GM12873 (cell line): Measurements from ENCODE around the gene SCN11A.

Experiments
- CTCF ChIP-seq: IDR thresholded peaks from 2 replicates; pipeline ENCODE4 v1.5.1; 2012; ENCODE audit warnings: low read depth, mild to moderate bottlenecking, moderate library complexity, low read length, control low read depth; ENCODE audit not compliant: insufficient read depth; ENCODE audit errors: missing control alignments

Gene SCN11A

GRCh38 chr3:39021029-39021428 lies 30.7 kb downstream of the SCN11A start:
- TF ChIP-seq CTCF, result no peak

- TF ChIP-seq CTCF, result no peak
Measured at GRCh38 chr3:39019299-39019698, 32.4 kb downstream of the SCN11A start.

- no peak for TF ChIP-seq CTCF
Measured at GRCh38 chr3:39015418-39015817, 36.3 kb downstream of the SCN11A start.

- no peak for TF ChIP-seq CTCF
Measured at GRCh38 chr3:39013921-39014509, 37.7 kb downstream of the SCN11A start.

GRCh38 chr3:39013289-39013688 lies 38.5 kb downstream of the SCN11A start:
- no peak for TF ChIP-seq CTCF

- no peak for TF ChIP-seq CTCF
Measured at GRCh38 chr3:39011191-39011736, 40.5 kb downstream of the SCN11A start.

- no peak for TF ChIP-seq CTCF
Measured at GRCh38 chr3:39005295-39005694, 46.4 kb downstream of the SCN11A start.
